Activated T-cell treated with anti-CD3 and anti-CD28 coated beads for 1 hour (primary cell): ENCODE measurements around the gene OOSP2.

Experiments used
- DNase-seq: peaks from one replicate; pipeline ENCODE4 v3.0.0-alpha.2; 2020; ENCODE audit warnings: low read depth

OOSP2 gene

GRCh38 chr11:60080535-60080934 lies 40.3 kb downstream of the OOSP2 start:
- no peak for DNase-seq

GRCh38 chr11:60084631-60085273 lies 44.5 kb downstream of the OOSP2 start:
- DNase-seq, result no peak

GRCh38 chr11:60085909-60086308 lies 45.7 kb downstream of the OOSP2 start:
- DNase-seq, result no peak

GRCh38 chr11:60087239-60087638 lies 47.0 kb downstream of the OOSP2 start:
- DNase-seq, result no peak

- no peak for DNase-seq
These were observed 48.2 kb downstream of the OOSP2 start, which contains the start of gene MS4A2 for GRCh38 chr11:60088364-60088763. TSS of gene MS4A2 (plus strand) at chr11:60088664. CDS start at chr11:60088766, 102 bp downstream.

GRCh38 chr11:60095477-60096120 lies 55.4 kb downstream of the OOSP2 start:
- DNase-seq, result no peak

GRCh38 chr11:60097189-60097588 lies 57.0 kb downstream of the OOSP2 start:
- DNase-seq, result no peak
